Brain microvascular endothelial cell (primary cell): ENCODE results near the gene RAB40AL.

Source experiments
- DNase-seq: peaks from one replicate; pipeline ENCODE4 v3.0.0-alpha.2; 2020
- H3K27ac ChIP-seq: fragments of 250-450 bp; sonication (Bioruptor Pico); 2 replicates; pipeline ENCODE4 v1.5.1; 2020; ENCODE audit warnings: mild to moderate bottlenecking, moderate library complexity
- H3K27me3 ChIP-seq: fragments of 250-450 bp; sonication (Bioruptor Pico); replicated peaks from 2 replicates; pipeline ENCODE4 v1.5.1; 2020; ENCODE audit warnings: mild to moderate bottlenecking
- H3K36me3 ChIP-seq: fragments of 250-450 bp; sonication (Bioruptor Pico); replicated peaks from 2 replicates; pipeline ENCODE4 v1.5.1; 2020; ENCODE audit warnings: mild to moderate bottlenecking
- H3K4me3 ChIP-seq: 2 replicates; pipeline ENCODE4 v1.5.1; 2011; ENCODE audit warnings: low read depth, mild to moderate bottlenecking, control low read depth, low read length, moderate library complexity
- CTCF ChIP-seq: IDR thresholded peaks from 2 replicates; pipeline ENCODE4 v1.5.1; 2011; ENCODE audit warnings: low read depth, mild to moderate bottlenecking, moderate library complexity, low read length, control low read depth, inconsistent platforms; ENCODE audit errors: missing control alignments
- in situ Hi-C: cut with HindIII; loops from 2 replicates; pipeline ENCODE4 v1.10.0; 2017; ENCODE audit warnings: low sequenced_read_pairs, low pct_ligation_motif_present

RAB40AL gene

GRCh38 chrX:102930990-102931756 is 5.9 kb upstream of the RAB40AL start:
- TF ChIP-seq CTCF: no peak
- Histone ChIP-seq H3K4me3 (no peak overlapping the region), H3K27me3 (no peaks in the 10 kb centered on the region), H3K36me3 (no peaks in the 10 kb centered on the region), H3K27ac (no peak overlapping the region)
- no peak for DNase-seq
- in situ Hi-C loops: no loop called here

GRCh38 chrX:102934624-102935023 is 2.4 kb upstream of the RAB40AL start:
- Histone ChIP-seq H3K36me3 (no peaks in the 10 kb centered on the region), H3K27me3 (no peaks in the 10 kb centered on the region), H3K27ac (no peak overlapping the region), H3K4me3 (no peak overlapping the region)
- peak; percentile 77 for TF ChIP-seq CTCF
- peak; percentile 25 for DNase-seq
- in situ Hi-C loops: no loop called here

GRCh38 chrX:102950908-102951866 is 14.1 kb downstream of the RAB40AL start:
- H3K27ac ChIP-seq: no peak overlapping the region
- in situ Hi-C loops: no loop called here
- H3K4me3 ChIP-seq: peak overlapping the region; percentile 47
- peak; percentile 76 for TF ChIP-seq CTCF
- peak; percentile 35 for DNase-seq
- no peaks in the 10 kb centered on the region for H3K27me3 ChIP-seq
- no peaks in the 10 kb centered on the region for H3K36me3 ChIP-seq

- no peak for TF ChIP-seq CTCF
- in situ Hi-C loops: no loop called here
- no peak overlapping the region for H3K4me3 ChIP-seq
- H3K27me3 ChIP-seq: no peaks in the 10 kb centered on the region
- H3K36me3 ChIP-seq: no peaks in the 10 kb centered on the region
- H3K27ac ChIP-seq: no peak overlapping the region
- DNase-seq: no peak
Measured at GRCh38 chrX:102957751-102958150, 20.7 kb downstream of the RAB40AL start.

GRCh38 chrX:102958794-102959193 is 21.7 kb downstream of the RAB40AL start:
- TF ChIP-seq CTCF: no peak
- DNase-seq: no peak
- Histone ChIP-seq H3K4me3 (no peak overlapping the region), H3K27ac (peak overlapping the region; percentile 61), H3K27me3 (no peaks in the 10 kb centered on the region), H3K36me3 (no peaks in the 10 kb centered on the region)
- in situ Hi-C loops: no loop called here
